COLO668 (cell line): ENCODE data around the gene FA2H.
A peak's percentile ranks its signal among the peaks of the same experiment; 100 is the strongest.
"Not testable (repeated sequence)": the region's sequence is repeated elsewhere in the genome, so short reads cannot be mapped to it uniquely, and the experiment has no call there.

Experiments used
- DNase-seq: peaks from one replicate; lab custom pipeline; 2025; ENCODE audit not compliant: unreplicated experiment; lab: John Stamatoyannopoulos, UW

FA2H gene, protein sequence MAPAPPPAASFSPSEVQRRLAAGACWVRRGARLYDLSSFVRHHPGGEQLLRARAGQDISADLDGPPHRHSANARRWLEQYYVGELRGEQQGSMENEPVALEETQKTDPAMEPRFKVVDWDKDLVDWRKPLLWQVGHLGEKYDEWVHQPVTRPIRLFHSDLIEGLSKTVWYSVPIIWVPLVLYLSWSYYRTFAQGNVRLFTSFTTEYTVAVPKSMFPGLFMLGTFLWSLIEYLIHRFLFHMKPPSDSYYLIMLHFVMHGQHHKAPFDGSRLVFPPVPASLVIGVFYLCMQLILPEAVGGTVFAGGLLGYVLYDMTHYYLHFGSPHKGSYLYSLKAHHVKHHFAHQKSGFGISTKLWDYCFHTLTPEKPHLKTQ

DNA sequence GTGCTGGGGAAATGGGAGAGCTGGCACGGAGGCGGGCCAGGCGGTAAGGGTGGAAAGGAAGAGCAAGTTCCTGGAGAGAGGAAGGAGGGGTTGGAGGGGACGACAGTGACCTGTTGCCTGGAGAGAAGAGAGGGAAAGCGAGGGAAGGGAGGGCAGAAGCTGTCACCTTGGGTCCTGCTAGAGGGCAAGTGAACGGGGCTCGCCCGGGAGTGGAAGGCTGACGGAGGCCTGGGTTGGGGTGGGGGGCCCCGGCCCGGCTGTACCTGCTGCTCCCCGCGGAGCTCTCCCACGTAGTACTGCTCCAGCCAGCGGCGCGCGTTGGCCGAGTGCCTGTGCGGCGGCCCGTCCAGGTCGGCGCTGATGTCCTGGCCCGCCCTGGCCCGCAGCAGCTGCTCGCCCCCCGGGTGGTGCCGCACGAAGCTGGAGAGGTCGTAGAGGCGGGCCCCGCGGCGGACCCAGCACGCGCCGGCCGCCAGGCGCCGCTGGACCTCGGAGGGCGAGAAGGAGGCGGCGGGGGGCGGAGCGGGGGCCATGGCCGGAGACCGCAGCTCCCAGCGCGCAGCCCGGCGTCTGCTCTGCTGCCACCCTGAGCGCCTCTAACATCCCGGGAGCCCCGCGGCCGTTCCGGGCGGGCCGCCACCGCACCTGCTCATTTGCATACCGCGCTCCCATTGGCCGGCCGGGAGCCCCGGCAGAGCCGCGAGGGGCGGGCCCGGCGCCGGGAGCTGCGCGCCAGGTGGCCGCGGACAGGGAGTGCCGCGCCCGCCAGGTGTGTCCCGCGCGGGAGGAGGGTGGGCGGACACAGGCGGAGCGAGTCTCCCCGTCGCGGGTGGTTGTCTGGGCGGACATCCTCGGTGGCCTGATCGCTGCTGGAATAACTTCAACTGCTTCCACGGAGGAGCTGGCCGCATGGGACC is at the start of gene FA2H:
FA2H (minus strand) TSS at position 598 of the 917 bp plus-strand sequence; CDS start at position 533, 65 bp downstream.
- peak; percentile 98 for DNase-seq

DNA sequence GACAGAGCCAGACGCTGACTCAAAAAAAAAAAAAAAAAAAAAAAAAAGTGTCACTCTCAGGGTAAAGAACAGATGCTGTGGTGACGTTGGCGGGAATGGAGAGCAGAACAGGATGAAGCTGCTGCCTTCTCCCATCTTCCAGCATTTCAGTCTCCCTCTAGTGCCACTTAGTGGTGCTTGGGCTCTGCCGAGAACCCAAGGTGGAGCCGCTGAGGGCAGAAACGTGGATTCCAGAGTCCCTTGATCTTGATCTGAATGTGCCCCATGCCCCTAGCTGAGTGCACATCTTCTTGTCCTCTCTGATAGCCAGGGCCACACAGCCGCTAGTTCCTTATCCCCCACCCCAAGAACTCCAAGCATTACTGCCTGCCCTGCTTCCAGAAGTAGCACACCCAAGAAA is 43.2 kb upstream of the FA2H start:
- DNase-seq = no peak

DNA sequence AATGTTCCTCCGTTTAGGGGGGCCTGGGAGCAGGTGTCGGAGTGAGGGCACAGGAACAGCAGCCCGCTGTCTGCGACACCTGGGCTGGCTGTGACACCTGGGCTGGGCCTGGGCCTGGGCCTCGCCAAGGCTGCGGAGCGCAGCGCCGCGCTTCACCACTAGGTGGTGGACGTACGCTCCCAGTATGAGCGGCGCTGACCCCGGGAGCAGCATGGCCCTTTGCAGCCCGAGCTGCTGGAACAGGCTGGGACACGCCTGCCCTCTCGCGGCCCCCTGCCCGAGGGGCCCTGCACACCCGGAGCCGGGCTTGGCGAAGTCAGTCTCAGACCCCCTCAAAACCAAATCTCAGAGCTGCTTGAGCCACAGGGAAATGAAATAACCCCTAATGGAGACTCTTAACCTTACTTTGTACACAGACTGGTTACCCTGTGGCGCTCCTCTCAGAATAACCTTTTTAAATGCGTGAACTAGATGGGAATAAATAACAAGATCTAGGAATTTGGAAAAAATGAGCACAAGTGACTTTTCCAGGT is 38.6 kb upstream of the FA2H start:
- peak; percentile 90 for DNase-seq

DNA sequence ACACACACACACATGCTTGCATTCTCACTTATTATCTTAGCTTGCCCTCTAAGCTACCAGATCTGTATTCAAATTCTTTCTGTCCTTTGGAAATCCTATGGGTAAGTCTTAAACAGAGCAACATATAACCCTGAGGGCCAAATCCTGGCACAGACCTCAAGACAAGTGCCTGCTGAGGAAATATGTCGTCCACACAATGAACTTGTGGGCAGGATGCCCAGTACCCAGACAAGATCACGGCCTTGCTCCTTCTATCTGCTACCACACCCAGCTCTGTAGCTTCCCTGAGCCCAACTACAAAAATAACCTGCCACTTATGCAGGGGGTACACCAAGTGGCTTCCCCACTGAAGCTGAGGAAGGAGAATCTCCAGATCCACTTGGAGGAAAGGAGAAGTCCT is 37.3 kb upstream of the FA2H start:
- DNase-seq = no peak

DNA sequence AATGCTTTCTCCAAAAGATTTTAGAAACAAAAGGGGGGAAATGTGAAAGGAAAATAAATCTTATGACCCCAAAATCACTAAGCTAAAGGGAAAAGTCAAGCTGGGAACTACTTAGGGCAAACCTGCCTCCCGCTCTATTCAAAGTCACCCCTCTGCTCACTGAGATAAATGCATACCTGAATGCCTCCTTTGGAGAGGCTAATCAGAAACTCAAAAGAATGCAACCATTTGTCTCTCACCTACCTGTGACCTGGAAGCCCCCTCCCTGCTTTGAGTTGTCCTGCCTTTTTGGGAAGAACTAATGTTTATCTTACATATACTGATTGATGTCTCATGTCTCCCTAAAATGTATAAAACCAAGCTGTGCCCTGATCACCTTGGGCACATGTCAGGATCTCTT is 36.6 kb upstream of the FA2H start:
- not testable (repeated sequence) for DNase-seq

DNA sequence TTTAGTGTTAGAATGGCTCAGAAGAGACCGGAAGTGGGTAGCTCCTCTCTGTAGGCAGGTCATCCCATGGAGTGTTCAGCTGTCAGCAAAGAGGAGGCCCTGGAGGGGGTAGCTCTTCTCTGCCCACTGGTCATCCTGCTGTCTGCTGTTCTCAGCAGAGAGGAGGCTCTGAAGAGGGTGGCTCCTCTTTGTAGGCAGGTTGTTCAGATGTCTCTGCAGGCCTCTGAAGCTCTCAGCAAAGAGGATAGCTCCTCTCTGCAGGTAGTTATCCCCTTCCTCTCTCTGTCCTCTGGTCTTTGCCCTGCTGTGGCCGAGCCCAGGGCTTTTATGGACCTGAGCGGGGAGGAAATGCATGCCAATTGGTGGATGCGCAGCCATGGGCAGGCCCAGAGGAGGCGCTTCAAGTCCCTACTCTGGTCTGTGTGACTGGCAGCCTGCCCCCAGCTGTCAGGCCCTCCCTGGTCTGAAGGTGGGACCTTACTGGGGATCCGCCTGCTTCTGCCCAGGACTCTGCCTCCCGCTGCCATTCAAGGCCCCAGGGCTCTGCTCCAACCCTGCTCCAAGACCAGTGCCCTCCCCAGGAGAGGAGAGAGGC is 32.5 kb upstream of the FA2H start:
- DNase-seq = no peak

DNA sequence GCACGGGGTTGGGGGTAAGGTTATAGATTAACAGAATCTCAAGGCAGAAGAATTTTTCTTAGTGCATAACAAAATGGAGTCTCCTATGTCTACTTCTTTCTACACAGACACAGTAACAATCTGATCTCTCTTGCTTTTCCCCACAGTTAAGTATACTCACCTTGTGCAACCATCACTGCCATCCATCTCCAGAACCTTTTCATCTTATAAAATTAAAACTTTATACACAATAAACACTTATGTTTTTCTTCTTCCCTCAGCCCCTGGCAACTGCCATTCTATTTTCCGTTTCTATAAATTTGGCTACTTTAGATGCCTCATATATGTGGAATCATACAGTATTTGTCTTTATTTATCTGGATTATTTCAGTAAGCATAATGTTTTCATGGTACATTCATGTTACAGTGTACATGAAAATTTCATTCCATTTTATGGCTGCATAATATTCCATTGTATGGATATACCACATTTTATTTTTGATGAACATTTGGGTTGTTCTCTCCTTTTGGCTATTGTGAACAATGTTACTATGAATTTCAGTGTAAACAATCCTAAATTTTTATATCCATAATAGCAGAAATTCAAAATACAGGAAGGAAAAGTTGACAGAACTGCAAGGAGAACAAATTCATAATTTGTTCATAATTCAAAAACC is 25.7 kb upstream of the FA2H start:
- DNase-seq = no peak

DNA sequence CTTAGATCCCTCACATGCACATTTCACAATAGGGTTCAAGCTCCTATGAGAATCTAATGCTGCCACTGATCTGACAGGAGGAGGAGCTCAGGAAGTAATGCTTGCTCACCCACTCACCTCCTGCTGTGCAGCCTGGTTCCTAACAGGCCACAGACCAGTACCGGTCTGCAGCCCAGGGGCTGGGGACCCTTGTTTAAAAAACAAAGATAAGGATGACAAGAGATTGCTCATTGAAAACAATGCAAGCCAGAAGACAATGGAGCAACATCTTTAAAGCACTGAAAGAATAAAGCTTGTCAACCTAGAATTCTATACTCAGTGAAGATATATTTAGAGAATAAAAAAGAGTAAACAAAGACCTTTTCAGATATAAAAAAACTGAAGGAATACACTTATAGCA is 22.8 kb upstream of the FA2H start:
- DNase-seq = no peak

DNA sequence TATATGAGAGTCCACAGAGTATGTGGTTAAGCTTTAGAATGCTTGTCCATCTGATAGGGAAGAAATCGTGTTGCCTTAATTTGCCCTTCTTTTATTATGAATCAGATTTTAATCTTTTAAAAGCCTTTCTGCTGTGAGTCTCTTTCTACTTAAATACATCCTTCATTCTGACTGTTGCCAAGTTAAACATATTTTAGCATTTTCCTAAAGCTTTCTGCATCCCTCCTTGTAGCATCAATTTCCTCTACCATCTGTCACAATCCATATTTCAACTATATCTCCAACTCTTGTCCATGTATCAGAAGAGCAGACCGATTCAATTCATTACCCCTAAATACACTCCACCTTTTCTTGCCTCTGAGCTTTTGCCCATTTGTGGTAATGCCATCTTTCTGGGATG is 20.5 kb upstream of the FA2H start:
- no peak for DNase-seq

DNA sequence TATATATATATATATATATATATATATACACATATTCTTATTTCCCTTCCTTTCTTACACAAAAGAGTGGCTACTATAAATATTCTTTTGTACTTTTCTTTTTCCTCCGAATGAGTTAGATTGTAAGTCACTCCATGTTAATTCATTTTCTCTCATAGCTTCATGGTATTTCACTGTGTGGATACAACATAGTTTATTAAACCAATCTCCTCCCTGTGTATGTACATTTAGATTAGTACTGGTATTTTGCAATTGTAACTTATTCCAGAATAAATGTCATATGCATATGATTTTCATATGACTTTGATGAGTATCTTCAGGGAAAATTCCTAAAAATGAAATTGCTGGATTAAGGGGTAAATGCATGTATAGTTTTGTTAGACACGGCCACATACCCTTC is 20.0 kb upstream of the FA2H start:
- no peak for DNase-seq

DNA sequence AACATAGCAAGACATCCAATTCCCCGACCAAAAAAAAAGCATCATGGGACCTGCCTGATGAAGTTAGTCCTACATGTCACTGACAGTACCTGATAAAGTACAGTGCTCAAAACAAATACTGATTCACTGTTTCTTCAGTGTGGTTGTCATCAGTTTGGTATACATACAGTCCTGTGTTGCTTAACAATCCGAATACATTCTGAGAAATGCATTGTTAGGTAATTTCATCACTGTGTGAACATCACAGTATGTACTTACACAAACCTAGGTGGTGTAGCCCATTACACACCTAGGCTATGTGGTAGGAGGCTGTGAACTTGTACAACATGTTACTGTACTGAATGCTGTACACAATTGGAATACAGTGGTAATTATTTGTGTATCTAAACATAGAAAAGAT is 19.0 kb upstream of the FA2H start:
- DNase-seq = no peak

DNA sequence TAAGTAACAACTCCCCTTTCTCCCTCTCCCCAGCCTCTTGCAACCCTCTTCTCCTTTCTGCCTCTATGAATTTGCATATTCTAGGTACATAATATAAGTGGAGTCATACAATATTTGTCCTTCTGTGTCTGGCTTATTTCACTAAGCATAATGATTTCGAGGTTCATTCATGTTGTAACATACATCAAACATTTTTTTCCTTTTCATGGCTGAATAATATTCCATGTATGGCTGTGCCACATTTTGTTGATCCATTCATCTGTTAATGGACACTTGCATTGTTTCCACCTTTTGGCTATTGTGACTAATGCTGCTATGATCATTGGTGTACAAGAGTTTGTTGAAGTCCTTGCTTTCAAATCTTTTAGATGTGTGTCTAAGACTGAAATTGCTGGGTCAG is 17.6 kb upstream of the FA2H start:
- no peak for DNase-seq

DNA sequence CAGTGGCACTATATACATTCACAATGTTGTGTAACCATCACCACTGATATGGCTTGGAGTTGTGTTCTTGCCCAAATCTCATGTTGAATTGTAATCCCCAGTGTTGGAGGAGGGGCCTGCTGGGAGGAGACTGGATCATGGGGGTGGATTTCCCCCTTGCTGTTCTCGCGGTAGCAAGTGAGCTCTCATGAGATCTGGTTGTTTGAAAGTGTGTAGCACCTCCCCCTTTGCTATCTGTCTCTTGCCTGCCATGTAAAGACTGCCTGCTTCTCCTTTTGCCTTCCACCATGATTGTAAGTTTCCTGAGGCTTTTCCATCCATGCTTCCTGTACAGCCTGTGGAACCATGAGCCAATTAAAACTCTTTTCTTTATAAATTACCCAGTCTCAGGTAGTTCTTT is 17.1 kb upstream of the FA2H start:
- DNase-seq = not testable (repeated sequence)

DNA sequence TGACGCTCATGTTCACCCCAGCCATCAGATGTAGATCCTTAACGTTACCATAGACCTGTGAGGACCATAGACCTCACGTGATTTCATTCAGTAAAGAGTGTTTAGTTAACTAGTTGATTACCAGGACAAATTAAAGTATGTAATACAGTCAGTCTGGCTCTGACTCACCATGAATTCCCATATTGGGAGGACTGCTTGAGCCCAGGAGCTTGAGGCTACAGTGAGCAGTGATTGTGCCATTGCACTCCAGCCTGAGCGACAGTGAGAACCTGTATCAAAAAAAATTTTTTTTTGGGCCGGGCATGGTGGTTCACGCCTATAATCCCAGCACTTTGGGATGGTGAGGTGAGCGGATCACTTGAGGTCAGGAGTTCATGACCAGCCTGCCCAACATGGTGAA is 13.5 kb upstream of the FA2H start:
- DNase-seq = no peak

DNA sequence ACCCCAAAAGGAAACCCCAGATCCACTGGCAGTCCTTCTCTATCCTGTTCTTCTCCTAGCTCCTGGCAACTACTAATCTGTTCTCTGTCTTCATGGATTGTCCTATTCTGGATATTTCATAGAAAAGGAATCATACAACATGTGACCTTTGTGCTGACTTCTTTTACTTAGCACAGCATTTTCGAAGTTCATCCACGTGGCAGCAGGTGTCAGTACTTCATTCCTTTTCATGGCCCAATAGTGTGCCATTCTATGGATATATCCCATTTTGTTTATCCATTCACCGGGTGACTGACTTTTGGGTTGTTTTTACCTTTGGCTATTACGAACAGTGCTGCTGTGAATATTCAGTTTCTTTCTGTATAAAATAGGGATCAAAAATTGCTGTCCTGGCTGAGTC is 10.4 kb upstream of the FA2H start:
- no peak for DNase-seq

DNA sequence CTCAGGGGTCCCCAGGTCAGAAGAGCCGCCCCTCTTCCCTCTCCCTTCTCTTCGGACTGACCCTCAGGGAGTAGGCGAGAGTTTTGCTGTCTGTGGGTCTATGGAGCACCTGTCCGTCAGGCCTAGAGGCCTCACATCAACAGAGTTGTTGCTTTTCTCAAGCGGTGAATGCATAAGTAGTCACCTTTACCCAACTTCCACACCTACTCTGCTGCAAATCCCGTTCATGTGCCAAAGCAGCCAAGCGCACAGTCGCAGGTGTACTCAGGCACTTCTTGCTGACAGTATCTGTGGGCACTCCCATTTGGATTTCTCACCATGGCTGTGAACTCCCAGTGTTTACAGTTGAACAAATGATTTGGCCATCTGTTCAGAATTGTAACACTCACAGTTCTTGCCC is 4.0 kb upstream of the FA2H start:
- peak; percentile 73 for DNase-seq

DNA sequence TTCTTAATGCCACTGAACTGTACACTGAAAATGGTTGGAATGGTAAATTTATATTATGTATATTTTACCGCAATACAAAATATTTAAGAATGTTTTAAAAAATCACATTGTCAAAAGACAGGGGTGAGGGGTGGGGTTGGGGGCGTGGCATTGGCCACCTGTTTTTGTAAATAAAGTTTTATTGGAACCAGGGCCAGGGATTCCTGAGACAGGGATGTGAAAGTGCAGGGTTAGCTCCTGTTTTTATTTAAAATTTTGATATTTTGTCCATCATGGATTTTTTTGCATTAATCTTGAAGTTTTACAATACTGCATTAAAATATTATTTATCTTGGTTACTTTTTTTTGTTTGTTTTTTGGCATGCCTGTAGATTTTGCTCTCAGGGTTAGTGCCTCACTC is 2.3 kb upstream of the FA2H start:
- DNase-seq = no peak

DNA sequence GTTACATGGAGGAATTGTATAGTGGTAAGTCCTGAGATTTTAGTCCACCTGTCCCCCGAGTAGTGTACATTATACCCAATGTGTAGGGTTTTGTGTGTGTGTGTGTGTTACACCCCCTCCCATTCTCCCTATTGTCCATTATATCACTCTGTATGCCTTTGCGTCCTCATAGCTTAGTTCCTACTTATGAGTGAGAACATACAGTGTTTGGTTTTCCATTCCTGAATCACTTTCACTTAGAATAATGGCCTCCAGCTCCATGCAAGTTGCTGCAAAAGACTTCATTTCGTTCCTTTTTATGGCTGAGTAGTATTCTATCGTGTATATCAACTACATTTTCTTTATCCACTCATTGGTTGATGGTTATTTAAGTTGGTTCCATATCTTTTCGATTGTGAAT is 635 bp upstream of the FA2H start:
- DNase-seq = no peak

DNA sequence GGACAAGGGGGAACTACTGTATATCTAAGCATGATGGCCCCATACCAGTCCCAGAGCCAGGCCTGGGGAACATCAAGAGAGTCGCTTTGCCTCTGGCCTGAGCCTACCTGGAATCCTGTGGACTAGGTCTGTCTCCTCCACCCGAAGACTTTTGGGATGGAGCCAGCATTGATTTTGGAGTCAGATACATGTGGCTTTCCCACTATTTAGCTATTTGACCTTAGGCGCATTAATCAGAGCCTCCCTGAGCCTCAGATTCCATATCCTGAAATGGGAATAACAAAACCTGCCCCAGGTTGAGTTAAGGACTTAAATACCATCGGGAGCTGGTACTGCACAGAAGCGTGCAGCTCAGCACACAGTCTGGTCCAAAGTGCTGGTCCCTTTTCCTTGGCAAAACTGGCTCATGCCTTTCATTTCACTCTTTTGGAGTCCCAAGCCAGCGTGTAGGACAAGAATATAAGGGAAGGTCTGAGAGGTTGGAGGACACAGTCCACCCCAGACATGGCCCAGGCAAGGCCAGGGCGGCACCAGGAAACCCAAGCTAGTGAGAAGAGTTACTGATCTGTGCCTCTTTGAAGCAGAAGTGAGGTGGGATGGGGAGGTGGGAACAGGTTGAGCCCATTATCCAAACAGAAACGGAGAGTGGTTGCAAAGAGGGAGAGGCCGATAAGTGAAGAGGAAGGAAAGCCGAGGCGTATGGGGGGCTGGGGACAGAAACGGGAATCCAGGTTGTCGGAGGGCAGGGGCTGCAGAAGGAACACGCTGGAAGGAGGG is 986 bp downstream of the FA2H start:
- DNase-seq = no peak

DNA sequence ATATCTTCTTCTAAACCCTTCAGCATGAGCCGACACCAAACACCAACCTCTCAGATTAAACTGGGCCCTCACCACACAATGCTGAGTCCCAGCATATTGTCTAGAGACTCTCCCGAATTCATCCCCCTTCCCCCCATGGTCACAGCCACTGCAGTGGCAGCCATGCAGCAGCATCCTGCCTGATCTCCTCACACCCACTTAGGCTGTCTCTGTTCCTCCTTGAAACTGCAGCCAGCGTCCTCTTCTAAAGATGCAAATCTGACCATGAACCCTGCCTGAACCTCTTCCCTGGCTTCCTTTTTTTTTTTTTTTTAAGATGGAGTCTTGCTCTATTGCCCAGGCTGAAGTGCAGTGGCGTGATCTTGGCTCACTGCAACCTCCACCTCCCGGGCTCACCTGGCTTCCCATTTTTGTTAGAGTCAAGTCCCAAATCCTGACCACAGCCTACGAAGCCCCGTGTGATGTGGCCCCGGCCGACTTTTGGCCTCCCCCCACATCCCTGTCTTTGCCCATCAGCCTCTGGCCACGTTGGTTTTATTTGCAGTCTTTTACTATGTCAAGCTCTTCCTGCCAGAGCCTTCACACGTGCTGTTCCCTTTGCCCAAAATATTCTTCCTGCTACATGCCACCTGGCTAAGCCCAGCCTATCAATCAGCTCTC is 2.8 kb downstream of the FA2H start:
- no peak for DNase-seq
